Keratinocyte (primary cell): ENCODE results near the gene PCDHA4. TPM values are rescaled to one million over a fixed set of nuclear protein-coding genes. Genes with fewer than 3 reads are reported as not detected.

Source experiments
- DNase-seq: peaks from one replicate; pipeline ENCODE4 v3.0.0-alpha.2; 2011; ENCODE audit warnings: low read depth, missing footprints, low spot score
- FAIRE-seq: peaks from 2 replicates; lab custom pipeline; 2011; peaks lifted over from hg19 to GRCh38; lab: Jason Lieb, UNC
- H2AFZ ChIP-seq: 2 replicates; pipeline ENCODE4 v1.6.0; 2012; ENCODE audit warnings: low read length, control low read depth, inconsistent platforms; ENCODE audit not compliant: control insufficient read depth
- H3K27ac ChIP-seq: 2 replicates; pipeline ENCODE4 v1.5.1; 2011; ENCODE audit warnings: low read length; ENCODE audit not compliant: control insufficient read depth, insufficient read depth
- H3K27me3 ChIP-seq: 3 replicates; pipeline ENCODE4 v1.6.0; 2011; ENCODE audit warnings: low read length; ENCODE audit not compliant: control insufficient read depth, insufficient read depth; ENCODE audit errors: extremely low read depth
- H3K36me3 ChIP-seq, 2 experiments: 2 replicates in 1 of 2; 3 replicates in 1 of 2; pipeline ENCODE4 v1.5.1; 2011; ENCODE audit warnings: low read length in 2 of 2, mild to moderate bottlenecking in 1 of 2; ENCODE audit not compliant: control insufficient read depth in 2 of 2, insufficient read depth in 2 of 2; ENCODE audit errors: extremely low read depth in 1 of 2
- H3K4me1 ChIP-seq: 3 replicates; pipeline ENCODE4 v1.5.1; 2011; ENCODE audit warnings: low read length; ENCODE audit not compliant: control insufficient read depth, insufficient read depth; ENCODE audit errors: extremely low read depth
- H3K4me2 ChIP-seq: 3 replicates; pipeline ENCODE4 v1.6.0; 2011; ENCODE audit warnings: low read depth, low read length; ENCODE audit not compliant: control insufficient read depth, insufficient read depth; ENCODE audit errors: extremely low read depth
- H3K4me3 ChIP-seq, 3 experiments: fragments of 200-600 bp in 1 of 3; sonication (generic) in 1 of 3; 2 replicates in 2 of 3; 3 replicates in 1 of 3; pipeline ENCODE4 v1.5.1; 2011 to 2016; ENCODE audit warnings: low read length in 3 of 3, mild to moderate bottlenecking in 3 of 3, control low read depth in 2 of 3, inconsistent platforms in 1 of 3, low read depth in 1 of 3, mixed read lengths in 1 of 3, mixed run types in 1 of 3, moderate library complexity in 1 of 3; ENCODE audit not compliant: control insufficient read depth in 2 of 3, insufficient read depth in 2 of 3; ENCODE audit errors: extremely low read depth in 1 of 3
- H3K79me2 ChIP-seq: 2 replicates; pipeline ENCODE4 v1.6.0; 2012; ENCODE audit warnings: low read length; ENCODE audit not compliant: control insufficient read depth, insufficient read depth
- H3K9ac ChIP-seq: 3 replicates; pipeline ENCODE4 v1.6.0; 2011; ENCODE audit warnings: low read length; ENCODE audit not compliant: control insufficient read depth, insufficient read depth; ENCODE audit errors: extremely low read depth
- H3K9me1 ChIP-seq: 3 replicates; pipeline ENCODE4 v1.6.0; 2011; ENCODE audit warnings: low read length; ENCODE audit not compliant: control insufficient read depth, insufficient read depth; ENCODE audit errors: extremely low read depth
- H3K9me3 ChIP-seq: 2 replicates; pipeline ENCODE4 v1.5.1; 2012; ENCODE audit warnings: low read depth, low read length; ENCODE audit not compliant: control insufficient read depth
- H4K20me1 ChIP-seq: 3 replicates; pipeline ENCODE4 v1.6.0; 2011; ENCODE audit warnings: low read length; ENCODE audit not compliant: control insufficient read depth, insufficient read depth; ENCODE audit errors: extremely low read depth
- CTCF ChIP-seq, 3 experiments: IDR thresholded peaks in 1 of 3; conservative IDR thresholded peaks in 1 of 3; optimal IDR thresholded peaks in 1 of 3; 2 replicates in 2 of 3; 3 replicates in 1 of 3; pipeline versions ENCODE3 to v1.5.1; 2011; ENCODE audit warnings: low read length in 3 of 3, mild to moderate bottlenecking in 3 of 3, moderate library complexity in 2 of 3, control low read depth in 1 of 3, inconsistent platforms in 1 of 3; ENCODE audit not compliant: insufficient read depth in 2 of 3; ENCODE audit errors: extremely low read depth in 1 of 3
- EZH2 ChIP-seq: IDR thresholded peaks from one replicate; pipeline ENCODE4 v1.6.1; 2012; ENCODE audit warnings: inconsistent platforms, mild to moderate bottlenecking, low read length, moderate library complexity
- dilution Hi-C: fragments of 300-500 bp; cut with MboI; formaldehyde crosslinking; loops from one replicate; pipeline ENCODE4 v1.7.0; 2020; ENCODE audit warnings: low sequenced_read_pairs; ENCODE audit not compliant: extremely low pct_ligation_motif_present
- polyA minus RNA-seq, 3 experiments: library from RNA; depleted of rRNA, polyadenylated mRNA; stranded (reverse); fragments of >200 nt; gene quantifications; 1 replicate in 1 of 3; 2 replicates in 1 of 3; 3 replicates in 1 of 3; pipeline ENCODE4 v1.2.3, GENCODE V29; 2011
- polyA plus RNA-seq, 5 experiments: library from polyadenylated mRNA; depleted of rRNA in 3 of 5; stranded (reverse) in 3 of 5; stranded (forward) in 1 of 5; unstranded in 1 of 5; fragments of >200 nt; gene quantifications; 1 replicate in 1 of 5; 2 replicates in 3 of 5; 3 replicates in 1 of 5; pipeline versions ENCODE4 v1.2.1 to v1.2.3, GENCODE V29; 2011 to 2012; ENCODE audit warnings: missing spikeins in 2 of 5, low read depth in 1 of 5, low replicate concordance in 1 of 5

Gene PCDHA4
- 0.01 to 0.15 TPM (median 0.07 TPM) in 3 replicates for polyA plus RNA-seq
- 0.07 TPM for polyA plus RNA-seq (2011; ENCODE audit: low read depth)
- 0.05 TPM in 1 of 2 replicates, not detected in the other for polyA plus RNA-seq (2011; cell fraction: cytosol; rRNA removed)
- 0.29 and 0.33 TPM in 2 replicates for polyA plus RNA-seq (2011; cell fraction: nucleus; rRNA removed)
- 0.07 TPM in 1 of 2 replicates, not detected in the other for polyA plus RNA-seq (2012; ENCODE audit: low replicate concordance)
- polyA minus RNA-seq: 0.06 to 0.36 TPM in 2 of 3 replicates, not detected in the other
- not detected for polyA minus RNA-seq (2011; cell fraction: cytosol; rRNA and poly(A)+ RNA removed)
- polyA minus RNA-seq (2011; cell fraction: nucleus; rRNA and poly(A)+ RNA removed): 0.42 and 1.0 TPM in 2 replicates

GRCh38 chr5:140806834-140807775, at the start of gene PCDHA4:
TSS of gene PCDHA4 (plus strand) at chr5:140807068.
- H3K27me3 ChIP-seq: no peaks in the 10 kb centered on the region
- peaks cover 10% of the 10 kb centered on the region for H3K9me3 ChIP-seq
- no peaks in the 10 kb centered on the region for H3K9me1 ChIP-seq
- no peaks in the 10 kb centered on the region for H3K79me2 ChIP-seq
- no peak within 1 kb of the TSS for H3K4me3 ChIP-seq
- no peak within 1 kb of the TSS for H3K27ac ChIP-seq
- H2AFZ ChIP-seq: no peak within 1 kb of the TSS
- no peaks in the 10 kb centered on the region for H4K20me1 ChIP-seq
- H3K4me2 ChIP-seq: no peak within 1 kb of the TSS
- dilution Hi-C loops: no loop called here
- FAIRE-seq (no peak), DNase-seq (no peak)
- TF ChIP-seq CTCF (optimal IDR thresholded peaks at IDR 0.05 in 1 of 3, IDR thresholded peaks at IDR 0.05 in 1 of 3, conservative IDR thresholded peaks at IDR 0.05 in 1 of 3; ENCODE audit: extremely low read depth in 1 of 3, insufficient read depth in 2 of 3, low read length in 3 of 3): peak; percentile 7 to 27 (median 24)
- no peak for TF ChIP-seq EZH2
- no peaks in the 10 kb centered on the region for H3K36me3 ChIP-seq
- H3K4me1 ChIP-seq: no peaks in the 10 kb centered on the region
- H3K9ac ChIP-seq: no peak within 1 kb of the TSS

- FAIRE-seq (no peak), DNase-seq (no peak)
- Histone ChIP-seq H4K20me1 (no peaks in the 10 kb centered on the region), H3K4me1 (no peaks in the 10 kb centered on the region), H3K4me3 (no peak overlapping the region), H3K9me1 (no peaks in the 10 kb centered on the region), H3K36me3 (no peaks in the 10 kb centered on the region), H3K4me2 (no peak overlapping the region), H2AFZ (no peak overlapping the region), H3K27me3 (no peaks in the 10 kb centered on the region), H3K79me2 (no peaks in the 10 kb centered on the region), H3K9ac (no peak overlapping the region), H3K27ac (no peak overlapping the region), H3K9me3 (peaks cover 3% of the 10 kb centered on the region)
- dilution Hi-C loops: no loop called here
- TF ChIP-seq EZH2 (no peak), CTCF (optimal IDR thresholded peaks at IDR 0.05 in 1 of 3, IDR thresholded peaks at IDR 0.05 in 1 of 3, conservative IDR thresholded peaks at IDR 0.05 in 1 of 3; ENCODE audit: extremely low read depth in 1 of 3, insufficient read depth in 2 of 3, low read length in 3 of 3) (no peak)
Observed at GRCh38 chr5:140764177-140764973, 42.5 kb upstream of the PCDHA4 start.
